ENCODE data around the gene SOX13. TPM values are rescaled to one million over a fixed set of nuclear protein-coding genes. Genes with fewer than 3 reads are reported as not detected.

Gene SOX13
- total RNA-seq, 1 experiment from 2014 or later = 35.6 TPM

DNA sequence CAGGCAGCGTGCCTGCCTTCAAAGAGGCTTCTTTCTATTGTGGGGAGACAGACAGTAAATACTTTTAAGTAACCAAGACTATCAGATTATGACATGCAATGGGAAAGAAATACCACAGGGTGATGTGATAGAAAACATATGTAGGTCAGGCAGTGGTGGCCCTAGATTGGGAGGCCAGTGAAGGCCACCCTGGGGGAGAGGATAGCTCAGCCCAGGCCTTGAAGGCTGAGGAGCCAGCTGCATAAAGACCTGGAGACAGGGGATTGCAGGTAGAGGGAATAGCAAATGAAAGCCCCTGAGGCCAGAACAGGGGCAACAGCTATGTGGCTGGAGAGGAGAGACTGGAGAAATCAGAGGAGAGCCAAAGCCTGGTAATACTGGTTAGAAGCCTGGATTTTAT lies 4.0 kb downstream of the SOX13 start:
- Histone ChIP-seq H3K9me3 (ENCODE audit: control insufficient read depth in 1 of 2, insufficient read depth in 1 of 2, low read depth in 1 of 2, low read length in 2 of 2) (no peaks in the 10 kb centered on the region), H3K4me3 (replicated peaks in 1 of 2; ENCODE audit: low read depth in 1 of 2, low read length in 2 of 2) (no peak overlapping the region), H3K36me3 (ENCODE audit: control insufficient read depth in 1 of 2, insufficient read depth in 2 of 2, low read length in 2 of 2) (no peaks in the 10 kb centered on the region), H3K4me2 (ENCODE audit: low read length) (no peak overlapping the region), H4K20me1 (ENCODE audit: insufficient read depth) (no peaks in the 10 kb centered on the region), H3K27ac (ENCODE audit: low read depth, low read length) (no peak overlapping the region), H3K27me3 (ENCODE audit: insufficient read depth, low read length) (no peaks in the 10 kb centered on the region), H3K9ac (ENCODE audit: low read length) (no peak overlapping the region), H2AFZ (ENCODE audit: low read depth, low read length, poor library complexity, severe bottlenecking) (no peak overlapping the region), H3K4me1 (ENCODE audit: control insufficient read depth in 1 of 2, insufficient read depth in 2 of 2, low read length in 2 of 2) (peaks cover 42 to 69% of the 10 kb centered on the region in 2 experiments), H3K79me2 (ENCODE audit: insufficient read depth, low read length) (peaks cover 71% of the 10 kb centered on the region; the same call in 1 of the 2 replicates), H3K9me2 (ENCODE audit: insufficient read depth) (no peaks in the 10 kb centered on the region)
- TF ChIP-seq TCF7L2 (IDR thresholded peaks at IDR 0.05; ENCODE audit: borderline replicate concordance, extremely low read depth, insufficient read depth, insufficient read length) = no peak
- TF ChIP-seq ZFX (IDR thresholded peaks at IDR 0.05) = no peak
- no peak for TF ChIP-seq ELF1 (IDR thresholded peaks at IDR 0.05; ENCODE audit: borderline replicate concordance, low read depth)
- no peak for TF ChIP-seq SP1 (IDR thresholded peaks at IDR 0.05; ENCODE audit: low read depth)
- TF ChIP-seq ZNF274 (IDR thresholded peaks at IDR 0.05; ENCODE audit: low read depth, low read length) = no peak
- no peak for TF ChIP-seq YY1 (IDR thresholded peaks at IDR 0.05; ENCODE audit: extremely low read depth, insufficient replicate concordance, low read depth, low read length)
- intact Hi-C loops (cut with micrococcal nuclease) = no loop called here
- ATAC-seq (no peak), DNase-seq (ENCODE audit: low read depth, low spot score) (no peak)
- ChIA-PET CTCF (interaction anchor here (1.0 kb wide), 1 partner anchor 52 kb away, joined by 3 read pairs; no protein-coding TSS in a partner anchor), POLR2A (no interaction called here), RAD21 (ENCODE audit: low non-redundant PET in 1 of 2, low total read pairs in 2 of 2, uncharacterized antibody in 2 of 2, unreplicated experiment in 2 of 2) (no interaction called here)
- no TSS peak for BruUV-seq (replicated peaks)

DNA sequence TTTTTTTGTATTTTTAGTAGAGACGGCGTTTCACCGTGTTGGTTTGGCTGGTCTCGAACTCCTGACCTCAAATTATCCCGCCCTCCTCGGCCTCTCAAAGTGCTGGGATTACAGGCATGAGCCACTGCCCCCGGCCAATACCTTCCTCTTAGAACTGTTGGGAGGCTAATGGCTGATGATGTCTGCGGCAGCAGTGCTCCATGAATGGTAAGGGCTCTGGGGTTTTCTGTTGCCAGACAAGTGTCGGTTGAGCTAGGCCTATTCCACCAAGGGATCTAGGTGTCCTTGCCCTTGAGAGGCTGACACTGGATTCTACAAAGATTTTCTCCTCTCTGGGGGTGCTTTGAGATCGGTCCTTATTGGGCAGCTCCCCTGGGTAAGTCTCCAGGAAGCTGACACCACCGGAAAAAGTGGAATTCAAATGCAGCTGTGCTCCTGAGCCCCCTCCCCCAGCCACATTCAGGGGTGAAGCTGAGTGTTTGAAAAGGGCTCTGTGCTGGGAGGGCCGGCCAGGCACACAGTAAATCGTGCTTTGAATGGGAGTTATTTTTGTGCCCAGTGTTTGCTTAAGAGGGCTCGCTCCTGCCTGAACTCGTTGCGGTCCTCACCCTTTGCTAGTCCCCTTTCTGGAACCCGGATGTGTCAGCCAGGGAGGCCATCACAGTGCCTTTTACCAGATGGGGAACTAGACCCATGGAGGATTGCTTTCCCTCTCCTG lies 5.2 kb downstream of the SOX13 start:
- no TSS peak for BruUV-seq (replicated peaks)
- no peaks in the 10 kb centered on the region for H3K9me2 ChIP-seq (ENCODE audit: insufficient read depth)
- H3K9ac ChIP-seq (ENCODE audit: low read length) = no peak overlapping the region
- H3K36me3 ChIP-seq (ENCODE audit: control insufficient read depth in 1 of 2, insufficient read depth in 2 of 2, low read length in 2 of 2) = no peaks in the 10 kb centered on the region
- H2AFZ ChIP-seq (ENCODE audit: low read depth, low read length, poor library complexity, severe bottlenecking) = no peak overlapping the region
- ChIA-PET RAD21 (ENCODE audit: low non-redundant PET in 1 of 2, low total read pairs in 2 of 2, uncharacterized antibody in 2 of 2, unreplicated experiment in 2 of 2) (no interaction called here), POLR2A (no interaction called here), CTCF (no interaction called here)
- H3K27ac ChIP-seq (ENCODE audit: low read depth, low read length) = no peak overlapping the region
- H3K27me3 ChIP-seq (ENCODE audit: insufficient read depth, low read length) = no peaks in the 10 kb centered on the region
- intact Hi-C loops (cut with micrococcal nuclease) = no loop called here
- peak overlapping the region; percentile 30 for H3K4me2 ChIP-seq (ENCODE audit: low read length)
- no peaks in the 10 kb centered on the region for H3K9me3 ChIP-seq (ENCODE audit: control insufficient read depth in 1 of 2, insufficient read depth in 1 of 2, low read depth in 1 of 2, low read length in 2 of 2)
- ATAC-seq (no peak), DNase-seq (ENCODE audit: low read depth, low spot score) (no peak)
- H3K4me3 ChIP-seq (replicated peaks in 1 of 2; ENCODE audit: low read depth in 1 of 2, low read length in 2 of 2) = no peak overlapping the region
- peaks cover 82% of the 10 kb centered on the region; the same call in 1 of the 2 replicates for H3K79me2 ChIP-seq (ENCODE audit: insufficient read depth, low read length)
- H3K4me1 ChIP-seq (ENCODE audit: control insufficient read depth in 1 of 2, insufficient read depth in 2 of 2, low read length in 2 of 2) = peaks cover 42 to 65% of the 10 kb centered on the region in 2 experiments
- H4K20me1 ChIP-seq (ENCODE audit: insufficient read depth) = no peaks in the 10 kb centered on the region
- TF ChIP-seq POLR2A (IDR thresholded peaks at IDR 0.05; ENCODE audit: borderline replicate concordance, extremely low read depth, insufficient read depth, insufficient read length) (no peak), SP1 (IDR thresholded peaks at IDR 0.05; ENCODE audit: low read depth) (no peak), SRF (IDR thresholded peaks at IDR 0.05; ENCODE audit: low read depth) (no peak), ZFX (IDR thresholded peaks at IDR 0.05) (no peak), POLR2AphosphoS5 (IDR thresholded peaks at IDR 0.05; ENCODE audit: low read depth, low read length) (no peak), CEBPB (IDR thresholded peaks at IDR 0.05; ENCODE audit: low read depth) (no peak)
- TF ChIP-seq, protein P1, sequence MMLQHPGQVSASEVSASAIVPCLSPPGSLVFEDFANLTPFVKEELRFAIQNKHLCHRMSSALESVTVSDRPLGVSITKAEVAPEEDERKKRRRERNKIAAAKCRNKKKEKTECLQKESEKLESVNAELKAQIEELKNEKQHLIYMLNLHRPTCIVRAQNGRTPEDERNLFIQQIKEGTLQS (IDR thresholded peaks at IDR 0.05) = no peak
- TF ChIP-seq, protein P2, sequence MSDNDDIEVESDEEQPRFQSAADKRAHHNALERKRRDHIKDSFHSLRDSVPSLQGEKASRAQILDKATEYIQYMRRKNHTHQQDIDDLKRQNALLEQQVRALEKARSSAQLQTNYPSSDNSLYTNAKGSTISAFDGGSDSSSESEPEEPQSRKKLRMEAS (IDR thresholded peaks at IDR 0.05) = no peak
- TF ChIP-seq, protein P3, sequence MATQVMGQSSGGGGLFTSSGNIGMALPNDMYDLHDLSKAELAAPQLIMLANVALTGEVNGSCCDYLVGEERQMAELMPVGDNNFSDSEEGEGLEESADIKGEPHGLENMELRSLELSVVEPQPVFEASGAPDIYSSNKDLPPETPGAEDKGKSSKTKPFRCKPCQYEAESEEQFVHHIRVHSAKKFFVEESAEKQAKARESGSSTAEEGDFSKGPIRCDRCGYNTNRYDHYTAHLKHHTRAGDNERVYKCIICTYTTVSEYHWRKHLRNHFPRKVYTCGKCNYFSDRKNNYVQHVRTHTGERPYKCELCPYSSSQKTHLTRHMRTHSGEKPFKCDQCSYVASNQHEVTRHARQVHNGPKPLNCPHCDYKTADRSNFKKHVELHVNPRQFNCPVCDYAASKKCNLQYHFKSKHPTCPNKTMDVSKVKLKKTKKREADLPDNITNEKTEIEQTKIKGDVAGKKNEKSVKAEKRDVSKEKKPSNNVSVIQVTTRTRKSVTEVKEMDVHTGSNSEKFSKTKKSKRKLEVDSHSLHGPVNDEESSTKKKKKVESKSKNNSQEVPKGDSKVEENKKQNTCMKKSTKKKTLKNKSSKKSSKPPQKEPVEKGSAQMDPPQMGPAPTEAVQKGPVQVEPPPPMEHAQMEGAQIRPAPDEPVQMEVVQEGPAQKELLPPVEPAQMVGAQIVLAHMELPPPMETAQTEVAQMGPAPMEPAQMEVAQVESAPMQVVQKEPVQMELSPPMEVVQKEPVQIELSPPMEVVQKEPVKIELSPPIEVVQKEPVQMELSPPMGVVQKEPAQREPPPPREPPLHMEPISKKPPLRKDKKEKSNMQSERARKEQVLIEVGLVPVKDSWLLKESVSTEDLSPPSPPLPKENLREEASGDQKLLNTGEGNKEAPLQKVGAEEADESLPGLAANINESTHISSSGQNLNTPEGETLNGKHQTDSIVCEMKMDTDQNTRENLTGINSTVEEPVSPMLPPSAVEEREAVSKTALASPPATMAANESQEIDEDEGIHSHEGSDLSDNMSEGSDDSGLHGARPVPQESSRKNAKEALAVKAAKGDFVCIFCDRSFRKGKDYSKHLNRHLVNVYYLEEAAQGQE (IDR thresholded peaks at IDR 0.05; ENCODE audit: low read depth) = no peak
- TF ChIP-seq, protein P4, sequence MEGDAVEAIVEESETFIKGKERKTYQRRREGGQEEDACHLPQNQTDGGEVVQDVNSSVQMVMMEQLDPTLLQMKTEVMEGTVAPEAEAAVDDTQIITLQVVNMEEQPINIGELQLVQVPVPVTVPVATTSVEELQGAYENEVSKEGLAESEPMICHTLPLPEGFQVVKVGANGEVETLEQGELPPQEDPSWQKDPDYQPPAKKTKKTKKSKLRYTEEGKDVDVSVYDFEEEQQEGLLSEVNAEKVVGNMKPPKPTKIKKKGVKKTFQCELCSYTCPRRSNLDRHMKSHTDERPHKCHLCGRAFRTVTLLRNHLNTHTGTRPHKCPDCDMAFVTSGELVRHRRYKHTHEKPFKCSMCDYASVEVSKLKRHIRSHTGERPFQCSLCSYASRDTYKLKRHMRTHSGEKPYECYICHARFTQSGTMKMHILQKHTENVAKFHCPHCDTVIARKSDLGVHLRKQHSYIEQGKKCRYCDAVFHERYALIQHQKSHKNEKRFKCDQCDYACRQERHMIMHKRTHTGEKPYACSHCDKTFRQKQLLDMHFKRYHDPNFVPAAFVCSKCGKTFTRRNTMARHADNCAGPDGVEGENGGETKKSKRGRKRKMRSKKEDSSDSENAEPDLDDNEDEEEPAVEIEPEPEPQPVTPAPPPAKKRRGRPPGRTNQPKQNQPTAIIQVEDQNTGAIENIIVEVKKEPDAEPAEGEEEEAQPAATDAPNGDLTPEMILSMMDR (IDR thresholded peaks at IDR 0.05 in 2 of 3, conservative IDR thresholded peaks at IDR 0.05 in 1 of 3; ENCODE audit: borderline replicate concordance in 1 of 3, insufficient read depth in 1 of 3, low read depth in 2 of 3, low read length in 2 of 3) = no peak
